GM18951 (cell line): ENCODE measurements around the gene PDCL3.
A peak's percentile ranks its signal among the peaks of the same experiment; 100 is the strongest.

Experiments used
- POLR2A ChIP-seq: IDR thresholded peaks from 4 replicates; pipeline ENCODE4 v1.6.1; 2011; ENCODE audit warnings: mild to moderate bottlenecking; ENCODE audit not compliant: insufficient read length, insufficient read depth; ENCODE audit errors: extremely low read depth
- in situ Hi-C: fragments of 300-500 bp; cut with MboI; formaldehyde crosslinking; loops from one replicate; pipeline ENCODE4 v1.12.0; 2022; ENCODE audit warnings: low sequenced_read_pairs, mixed read lengths, inconsistent platforms; ENCODE audit not compliant: unreplicated experiment

Gene PDCL3

GRCh38 chr2:100562613-100563406 lies at the start of gene PDCL3:
TSS of gene PDCL3 (plus strand) at chr2:100562993. CDS start at chr2:100563068, 75 bp downstream.
- in situ Hi-C loops, result no loop called here
- TF ChIP-seq POLR2A, result peak; percentile 78

- no peak for TF ChIP-seq POLR2A
- in situ Hi-C loops, result no loop called here
These were observed 49.1 kb upstream of the PDCL3 start for GRCh38 chr2:100513650-100514049.

GRCh38 chr2:100517556-100517955 lies 45.2 kb upstream of the PDCL3 start:
- in situ Hi-C loops, result no loop called here
- TF ChIP-seq POLR2A, result no peak

GRCh38 chr2:100518801-100519200 lies 44.0 kb upstream of the PDCL3 start:
- no peak for TF ChIP-seq POLR2A
- in situ Hi-C loops, result no loop called here

GRCh38 chr2:100520224-100520623 lies 42.6 kb upstream of the PDCL3 start:
- in situ Hi-C loops, result no loop called here
- no peak for TF ChIP-seq POLR2A

- in situ Hi-C loops, result no loop called here
- TF ChIP-seq POLR2A, result no peak
These were observed 40.4 kb upstream of the PDCL3 start for GRCh38 chr2:100522430-100522829.

GRCh38 chr2:100524331-100524730 lies 38.5 kb upstream of the PDCL3 start:
- in situ Hi-C loops, result no loop called here
- TF ChIP-seq POLR2A, result no peak

- no peak for TF ChIP-seq POLR2A
- in situ Hi-C loops, result no loop called here
These were observed 35.9 kb upstream of the PDCL3 start for GRCh38 chr2:100526868-100527267.

- in situ Hi-C loops, result no loop called here
- no peak for TF ChIP-seq POLR2A
These were observed 35.3 kb upstream of the PDCL3 start for GRCh38 chr2:100527440-100528015.

GRCh38 chr2:100529176-100529575 lies 33.6 kb upstream of the PDCL3 start:
- TF ChIP-seq POLR2A, result no peak
- in situ Hi-C loops, result no loop called here

- TF ChIP-seq POLR2A, result no peak
- in situ Hi-C loops, result no loop called here
These were observed 32.9 kb upstream of the PDCL3 start for GRCh38 chr2:100529900-100530299.

- in situ Hi-C loops, result no loop called here
These were observed 26.9 kb upstream of the PDCL3 start for GRCh38 chr2:100535855-100536254.

GRCh38 chr2:100537918-100538317 lies 24.9 kb upstream of the PDCL3 start:
- in situ Hi-C loops, result no loop called here
- no peak for TF ChIP-seq POLR2A

More at GRCh38 chr2:100535855-100536254, 26.9 kb upstream of the PDCL3 start:
- no peak for TF ChIP-seq POLR2A

GRCh38 chr2:100539221-100539620 lies 23.6 kb upstream of the PDCL3 start:
- TF ChIP-seq POLR2A, result no peak
- in situ Hi-C loops, result no loop called here
